NCI-H146 treated with DMSO at 0.1 percent for 48 hours (cell line): ENCODE data around the gene PDE3A.

Experiments used
- DNase-seq: peaks from one replicate; lab custom pipeline; 2025; ENCODE audit not compliant: unreplicated experiment; lab: John Stamatoyannopoulos, UW

PDE3A gene

GRCh38 chr12:20490213-20490612 lies 121.9 kb downstream of the PDE3A start:
- no peak for DNase-seq

GRCh38 chr12:20491290-20491689 lies 123.0 kb downstream of the PDE3A start:
- no peak for DNase-seq

- DNase-seq: no peak
Measured at GRCh38 chr12:20492251-20492760, 124.0 kb downstream of the PDE3A start.

- no peak for DNase-seq
Measured at GRCh38 chr12:20493934-20494333, 125.6 kb downstream of the PDE3A start.

GRCh38 chr12:20494851-20495250 lies 126.5 kb downstream of the PDE3A start:
- no peak for DNase-seq

GRCh38 chr12:20495997-20496396 lies 127.7 kb downstream of the PDE3A start:
- DNase-seq: no peak

GRCh38 chr12:20497707-20498106 lies 129.4 kb downstream of the PDE3A start:
- DNase-seq: no peak

- DNase-seq: no peak
Measured at GRCh38 chr12:20501958-20502357, 133.6 kb downstream of the PDE3A start.

GRCh38 chr12:20503858-20504257 lies 135.5 kb downstream of the PDE3A start:
- no peak for DNase-seq

GRCh38 chr12:20505056-20505455 lies 136.7 kb downstream of the PDE3A start:
- no peak for DNase-seq

GRCh38 chr12:20507056-20507455 lies 138.7 kb downstream of the PDE3A start:
- DNase-seq: no peak

GRCh38 chr12:20507711-20508110 lies 139.4 kb downstream of the PDE3A start:
- no peak for DNase-seq

- no peak for DNase-seq
Measured at GRCh38 chr12:20508359-20508758, 140.0 kb downstream of the PDE3A start.

- DNase-seq: no peak
Measured at GRCh38 chr12:20508962-20509361, 140.6 kb downstream of the PDE3A start.

GRCh38 chr12:20510811-20511210 lies 142.5 kb downstream of the PDE3A start:
- no peak for DNase-seq

- no peak for DNase-seq
Measured at GRCh38 chr12:20513189-20513588, 144.9 kb downstream of the PDE3A start.

GRCh38 chr12:20514598-20514997 lies 146.3 kb downstream of the PDE3A start:
- no peak for DNase-seq

GRCh38 chr12:20520532-20520931 lies 152.2 kb downstream of the PDE3A start:
- no peak for DNase-seq

GRCh38 chr12:20523658-20524057 lies 155.3 kb downstream of the PDE3A start:
- DNase-seq: no peak

GRCh38 chr12:20524113-20524512 lies 155.8 kb downstream of the PDE3A start:
- DNase-seq: no peak

GRCh38 chr12:20525064-20525610 lies 156.8 kb downstream of the PDE3A start:
- no peak for DNase-seq

- DNase-seq: no peak
Measured at GRCh38 chr12:20527417-20528163, 159.3 kb downstream of the PDE3A start.

GRCh38 chr12:20528208-20528607 lies 159.9 kb downstream of the PDE3A start:
- no peak for DNase-seq
